Panc1 (cell line): ENCODE results near the gene TRIM56. TPM values are rescaled to one million over a fixed set of nuclear protein-coding genes. Genes with fewer than 3 reads are reported as not detected.
"Not testable (repeated sequence)": the region's sequence is repeated elsewhere in the genome, so short reads cannot be mapped to it uniquely, and the experiment has no call there.

Experiments
- ATAC-seq: fragments of 200-7000 bp; cut with Tn5 transposase; 2 replicates; pipeline ENCODE4 v1.9.1; 2020; ENCODE audit warnings: mild to moderate bottlenecking, moderate library complexity
- BruUV-seq: library from RNA; stranded (reverse); fragments of 400-500 nt; replicated peaks from 2 replicates; lab custom pipeline; 2021; lab: Mats Ljungman, UMichigan
- CTCF ChIA-PET: fragments of 300-600 bp; sonication (Branson Sonifier 250); formaldehyde crosslinking; loops from one replicate; lab custom pipeline; 2022; ENCODE audit warnings: antibody characterized with exemption; lab: Charles Lee
- POLR2A ChIA-PET: fragments of 300-600 bp; sonication (Branson Sonifier 250); formaldehyde crosslinking; loops from one replicate; lab custom pipeline; 2022; ENCODE audit warnings: antibody characterized with exemption; lab: Charles Lee
- DNase-seq: peaks from one replicate; pipeline ENCODE4 v3.0.0-alpha.2; 2010; ENCODE audit warnings: low read depth, low spot score
- H3K27ac ChIP-seq: 2 replicates; pipeline ENCODE4 v1.5.1; 2011; ENCODE audit warnings: mild to moderate bottlenecking, low read length, inconsistent platforms
- H3K27me3 ChIP-seq: fragments of 200-500 bp; sonication (Bioruptor generic); 2 replicates; pipeline ENCODE4 v1.6.0; 2014; ENCODE audit warnings: low read length, inconsistent platforms; ENCODE audit not compliant: control insufficient read depth, insufficient read depth
- H3K36me3 ChIP-seq: fragments of 200-500 bp; sonication (Bioruptor generic); 2 replicates; pipeline ENCODE4 v1.5.1; 2014; ENCODE audit warnings: inconsistent platforms, mild to moderate bottlenecking, low read length, moderate library complexity; ENCODE audit not compliant: control insufficient read depth, insufficient read depth
- H3K4me1 ChIP-seq: 2 replicates; pipeline ENCODE4 v1.5.1; 2011; ENCODE audit warnings: inconsistent platforms, mild to moderate bottlenecking, low read length, moderate library complexity; ENCODE audit not compliant: control insufficient read depth, insufficient read depth
- H3K4me3 ChIP-seq, 2 experiments: 2 replicates each; pipeline ENCODE4 v1.5.1; 2011 to 2012; ENCODE audit warnings: low read depth in 2 of 2, low read length in 2 of 2, mild to moderate bottlenecking in 2 of 2, inconsistent platforms in 1 of 2, moderate library complexity in 1 of 2
- H3K9me3 ChIP-seq: fragments of 200-500 bp; sonication (Bioruptor generic); 2 replicates; pipeline ENCODE4 v1.5.1; 2014; ENCODE audit warnings: low read depth, mild to moderate bottlenecking, inconsistent platforms, low read length, moderate library complexity; ENCODE audit not compliant: control insufficient read depth, insufficient read depth
- CTCF ChIP-seq: fragments of 450-650 bp; IDR thresholded peaks from 2 replicates; pipeline ENCODE4 v1.5.1; 2017; ENCODE audit warnings: mild to moderate bottlenecking
- POLR2AphosphoS5 ChIP-seq: IDR thresholded peaks from 2 replicates; pipeline ENCODE4 v1.6.1; 2012; ENCODE audit warnings: mild to moderate bottlenecking, low read depth, low read length, moderate library complexity
- REST ChIP-seq, 2 experiments: IDR thresholded peaks; 2 replicates each; pipeline ENCODE4 v1.6.1; 2011 to 2012; ENCODE audit warnings: low read depth in 2 of 2, control low read depth in 1 of 2, low read length in 1 of 2, mild to moderate bottlenecking in 1 of 2, moderate library complexity in 1 of 2; ENCODE audit not compliant: insufficient read depth in 1 of 2
- SIN3A ChIP-seq: IDR thresholded peaks from 2 replicates; pipeline ENCODE4 v1.6.1; 2012; ENCODE audit warnings: low read depth, mild to moderate bottlenecking, low read length, moderate library complexity, borderline replicate concordance; ENCODE audit not compliant: insufficient read depth
- TCF7L2 ChIP-seq: IDR thresholded peaks from 2 replicates; pipeline ENCODE4 v1.6.1; 2011; ENCODE audit warnings: mild to moderate bottlenecking, low read depth, low read length, inconsistent platforms
- in situ Hi-C: cut with HindIII; loops from 2 replicates; pipeline ENCODE4 v1.10.0; 2016; ENCODE audit warnings: low sequenced_read_pairs, low pct_unique_long_range_greater_than_20kb
- intact Hi-C: fragments of 100-400 bp; cut with micrococcal nuclease; formaldehyde crosslinking; loops from one replicate; pipeline ENCODE4 v1.10.0; 2022; ENCODE audit not compliant: unreplicated experiment
- total RNA-seq: library from RNA; stranded (reverse); gene quantifications from one replicate; pipeline ENCODE4 v1.2.1, GENCODE V29; 2021; ENCODE audit not compliant: unreplicated experiment

The TRIM56 gene
- total RNA-seq, 1 experiment from 2014 or later, result 37.4 TPM

GRCh38 chr7:101064176-101064550, 21.1 kb upstream of the TRIM56 start:
- in situ Hi-C loops, H3K36me3 ChIP-seq, H3K27ac ChIP-seq, ATAC-seq, H3K9me3 ChIP-seq, BruUV-seq, H3K27me3 ChIP-seq, H3K4me3 ChIP-seq, intact Hi-C loops, DNase-seq, H3K4me1 ChIP-seq, CTCF ChIA-PET, POLR2A ChIA-PET: not testable (repeated sequence)

GRCh38 chr7:101065162-101065561, 20.1 kb upstream of the TRIM56 start:
- in situ Hi-C loops, intact Hi-C loops, H3K9me3 ChIP-seq, H3K4me1 ChIP-seq, BruUV-seq, H3K36me3 ChIP-seq, ATAC-seq, H3K27me3 ChIP-seq, H3K27ac ChIP-seq, H3K4me3 ChIP-seq, DNase-seq, CTCF ChIA-PET: not testable (repeated sequence)
- POLR2A ChIA-PET, result interaction anchor here (0.7 kb wide), 1 partner anchor 203 kb away, joined by 4 read pairs; no protein-coding TSS in a partner anchor

GRCh38 chr7:101066141-101066832, 19.0 kb upstream of the TRIM56 start:
- Histone ChIP-seq H3K36me3 (no peaks in the 10 kb centered on the region), H3K4me3 (no peak overlapping the region), H3K9me3 (no peaks in the 10 kb centered on the region), H3K27ac (no peak overlapping the region), H3K27me3 (no peaks in the 10 kb centered on the region), H3K4me1 (no peaks in the 10 kb centered on the region)
- in situ Hi-C loops, result no loop called here
- CTCF ChIA-PET, result no interaction called here
- POLR2A ChIA-PET, result interaction anchor here (0.6 kb wide), 1 partner anchor 13 kb away, joined by 4 read pairs; no protein-coding TSS in a partner anchor
- TF ChIP-seq SIN3A (no peak), REST (IDR thresholded peaks at IDR 0.05; ENCODE audit: insufficient read depth in 1 of 2, low read depth in 2 of 2, low read length in 1 of 2) (no peak), TCF7L2 (no peak), CTCF (no peak), POLR2AphosphoS5 (no peak)
- no peak for ATAC-seq
- DNase-seq, result no peak
- no TSS peak for BruUV-seq
- intact Hi-C loops, result no loop called here
